Upper lobe of left lung (tissue), 6 donors: ENCODE measurements around the gene BNC1. TPM values are rescaled to one million over a fixed set of nuclear protein-coding genes. Genes with fewer than 3 reads are reported as not detected.
A peak's percentile ranks its signal among the peaks of the same experiment; 100 is the strongest.

Source experiments
- ATAC-seq, 2 donors: fragments of 200-7000 bp; cut with Tn5 transposase; one replicate each; pipeline ENCODE4 v1.9.1; 2022; ENCODE audit warnings: mild to moderate bottlenecking in 2 of 2, moderate library complexity in 2 of 2; ENCODE audit not compliant: low FRiP score in 2 of 2
- DNase-seq, 2 donors: peaks; one replicate each; pipeline ENCODE4 v3.0.0-alpha.2; 2019 to 2020
- H3K27ac ChIP-seq, 4 donors: fragments of 200-600 bp; sonication (generic); one replicate each; pipeline ENCODE4 v1.5.1; 2016 to 2019
- H3K27me3 ChIP-seq, 4 donors: fragments of 200-600 bp; sonication (generic); one replicate each; pipeline ENCODE4 v1.5.1; 2017 to 2019
- H3K36me3 ChIP-seq, 4 donors: fragments of 200-600 bp; sonication (generic); one replicate each; pipeline ENCODE4 v1.5.1; 2016 to 2019
- H3K4me1 ChIP-seq, 4 donors: fragments of 200-600 bp; sonication (generic); one replicate each; pipeline ENCODE4 v1.5.1; 2018 to 2019
- H3K4me3 ChIP-seq, 4 donors: fragments of 200-600 bp; sonication (generic); one replicate each; pipeline ENCODE4 v1.5.1; 2017 to 2019; ENCODE audit warnings: mild to moderate bottlenecking in 2 of 4, moderate library complexity in 1 of 4
- H3K9me3 ChIP-seq, 4 donors: fragments of 200-600 bp; sonication (generic); one replicate each; pipeline ENCODE4 v1.5.1; 2018 to 2019
- EP300 ChIP-seq, 4 donors: sonication (generic); formaldehyde crosslinking; IDR thresholded peaks; one replicate each; pipeline ENCODE4 v1.5.1; 2017; ENCODE audit warnings: antibody characterized with exemption in 4 of 4, control low read depth in 2 of 4
- POLR2A ChIP-seq, 4 donors: fragments of 450-650 bp; IDR thresholded peaks; one replicate each; pipeline ENCODE4 v1.5.1; 2016 to 2017; ENCODE audit warnings: antibody characterized with exemption in 4 of 4, mild to moderate bottlenecking in 2 of 4
- POLR2AphosphoS5 ChIP-seq, 2 donors: sonication (generic); formaldehyde crosslinking; IDR thresholded peaks; one replicate each; pipeline ENCODE4 v1.5.1; 2017; ENCODE audit warnings: antibody characterized with exemption in 2 of 2
- WGBS, 2 donors: methylation state at CpG; one replicate each; pipeline ENCODE4 v1.1.5; 2017 to 2018; 5-methylcytosine and 5-hydroxymethylcytosine counted together
- total RNA-seq, 6 donors: library from RNA; depleted of rRNA in 4 of 6; stranded (reverse); fragments of >200 nt in 4 of 6; gene quantifications; one replicate each; pipeline versions ENCODE4 v1.1.0 to v1.2.1, GENCODE V29; 2016 to 2021
- TF ChIP-seq, protein P1 (sequence below), 6 experiments: fragments of 450-650 bp in 4 of 6; fragments of 200-600 bp in 2 of 6; sonication (generic) in 2 of 6; IDR thresholded peaks; one replicate each; pipeline ENCODE4 v1.5.1; 2016 to 2019; ENCODE audit warnings: antibody characterized with exemption in 6 of 6
- donor health status: DM: no; HTN: no; CAD: no; lungs with moderate emphysema.
- donor health status: DM: no; HTN: yes; CAD: no; lungs with severe emphysema.

Gene BNC1
- total RNA-seq, 6 donors from 2014 or later = 0.07 to 0.31 (median 0.15) TPM; not detected in 3

DNA sequence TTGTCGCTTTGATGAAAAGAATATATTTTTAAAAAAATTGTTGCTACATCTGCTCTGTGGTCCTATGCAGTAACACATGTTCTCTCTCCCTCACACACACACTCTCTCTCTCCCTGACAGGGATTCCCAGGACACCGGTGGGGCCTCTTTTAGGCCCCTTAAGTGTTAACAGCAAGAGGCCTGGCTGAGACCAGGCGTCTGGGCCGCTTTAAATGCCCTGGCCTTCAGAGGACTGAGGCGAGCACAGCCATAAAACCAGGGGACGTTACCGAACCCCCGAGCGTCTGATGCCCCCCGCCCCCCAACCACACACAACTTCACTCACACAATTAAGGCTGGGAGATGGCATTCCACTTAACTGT lies 1.7 kb downstream of the BNC1 start:
- no peak for TF ChIP-seq POLR2A (IDR thresholded peaks at IDR 0.05)
- no peak for TF ChIP-seq POLR2AphosphoS5 (IDR thresholded peaks at IDR 0.05)
- TF ChIP-seq, protein P1, sequence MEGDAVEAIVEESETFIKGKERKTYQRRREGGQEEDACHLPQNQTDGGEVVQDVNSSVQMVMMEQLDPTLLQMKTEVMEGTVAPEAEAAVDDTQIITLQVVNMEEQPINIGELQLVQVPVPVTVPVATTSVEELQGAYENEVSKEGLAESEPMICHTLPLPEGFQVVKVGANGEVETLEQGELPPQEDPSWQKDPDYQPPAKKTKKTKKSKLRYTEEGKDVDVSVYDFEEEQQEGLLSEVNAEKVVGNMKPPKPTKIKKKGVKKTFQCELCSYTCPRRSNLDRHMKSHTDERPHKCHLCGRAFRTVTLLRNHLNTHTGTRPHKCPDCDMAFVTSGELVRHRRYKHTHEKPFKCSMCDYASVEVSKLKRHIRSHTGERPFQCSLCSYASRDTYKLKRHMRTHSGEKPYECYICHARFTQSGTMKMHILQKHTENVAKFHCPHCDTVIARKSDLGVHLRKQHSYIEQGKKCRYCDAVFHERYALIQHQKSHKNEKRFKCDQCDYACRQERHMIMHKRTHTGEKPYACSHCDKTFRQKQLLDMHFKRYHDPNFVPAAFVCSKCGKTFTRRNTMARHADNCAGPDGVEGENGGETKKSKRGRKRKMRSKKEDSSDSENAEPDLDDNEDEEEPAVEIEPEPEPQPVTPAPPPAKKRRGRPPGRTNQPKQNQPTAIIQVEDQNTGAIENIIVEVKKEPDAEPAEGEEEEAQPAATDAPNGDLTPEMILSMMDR (IDR thresholded peaks at IDR 0.05) = no peak
- TF ChIP-seq EP300 (IDR thresholded peaks at IDR 0.05) = no peak
- no peak overlapping the region for H3K27ac ChIP-seq
- no peak for DNase-seq
- peaks cover 0 to 37% (median 14%) of the 10 kb centered on the region in 4 donors for H3K27me3 ChIP-seq
- ATAC-seq = no peak
- peak overlapping the region in 2 of 4 donors; percentile 33 to 46 for H3K4me3 ChIP-seq
- H3K9me3 ChIP-seq = no peaks in the 10 kb centered on the region
- H3K36me3 ChIP-seq = no peaks in the 10 kb centered on the region
- peaks cover 10 to 23% (median 13%) of the 10 kb centered on the region in 4 donors for H3K4me1 ChIP-seq
- WGBS, 2 donors = 12 to 18% methylated on average over 9 to 10 of the region's 10 CpGs

DNA sequence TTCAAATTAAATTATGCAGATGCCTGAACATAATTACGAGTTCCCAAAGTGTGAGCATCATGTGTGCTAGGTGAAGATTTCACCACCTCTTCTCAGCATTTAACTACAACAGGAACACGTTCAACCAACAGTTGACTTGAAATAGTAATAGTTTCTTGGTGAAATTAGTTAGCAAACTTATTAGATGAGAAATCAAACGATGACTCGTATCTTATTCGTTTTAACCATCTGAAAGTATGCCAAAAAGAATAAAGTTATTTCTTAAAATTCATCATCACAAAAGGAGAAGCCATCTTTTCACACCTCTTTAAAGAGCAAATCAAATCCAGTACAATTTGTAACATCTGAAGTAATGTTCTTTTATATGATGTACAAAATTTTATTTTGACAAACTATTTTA lies 2.3 kb downstream of the BNC1 start:
- Histone ChIP-seq H3K27ac (no peak overlapping the region), H3K9me3 (no peaks in the 10 kb centered on the region), H3K36me3 (no peaks in the 10 kb centered on the region), H3K27me3 (peaks cover 0 to 37% (median 14%) of the 10 kb centered on the region in 4 donors), H3K4me1 (peaks cover 10 to 23% (median 13%) of the 10 kb centered on the region in 4 donors), H3K4me3 (no peak overlapping the region)
- WGBS, 2 donors = 81 to 84% methylated on average over 5 of the region's 5 CpGs
- no peak for TF ChIP-seq POLR2A (IDR thresholded peaks at IDR 0.05)
- TF ChIP-seq, protein P1 (IDR thresholded peaks at IDR 0.05) = no peak
- no peak for TF ChIP-seq POLR2AphosphoS5 (IDR thresholded peaks at IDR 0.05)
- no peak for TF ChIP-seq EP300 (IDR thresholded peaks at IDR 0.05)
- no peak for DNase-seq
- no peak for ATAC-seq

DNA sequence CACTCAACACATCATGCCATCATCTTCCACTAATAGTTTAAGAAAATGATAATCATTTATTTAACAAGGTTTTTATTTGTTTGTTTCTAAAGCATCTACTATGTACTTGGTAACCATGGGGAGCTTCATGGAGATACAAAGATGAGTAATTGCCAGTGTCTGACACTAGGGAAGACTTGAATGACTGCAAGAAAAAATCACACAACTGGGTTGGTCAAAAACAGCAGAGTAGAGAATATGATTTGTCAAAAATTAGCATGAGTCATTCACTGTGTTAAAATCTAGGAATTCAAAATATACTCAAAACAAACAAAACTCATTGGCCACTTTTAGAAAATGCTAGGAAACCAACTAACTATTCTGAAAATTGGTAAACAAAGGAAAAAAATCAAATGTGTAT lies 6.3 kb downstream of the BNC1 start:
- Histone ChIP-seq H3K27ac (no peak overlapping the region), H3K27me3 (peaks cover 0 to 15% (median 3%) of the 10 kb centered on the region in 4 donors), H3K9me3 (no peaks in the 10 kb centered on the region), H3K4me3 (no peak overlapping the region), H3K4me1 (peaks cover 0 to 5% (median 2%) of the 10 kb centered on the region in 4 donors), H3K36me3 (no peaks in the 10 kb centered on the region)
- no peak for ATAC-seq
- no peak for TF ChIP-seq POLR2A (IDR thresholded peaks at IDR 0.05)
- TF ChIP-seq EP300 (IDR thresholded peaks at IDR 0.05) = no peak
- TF ChIP-seq, protein P1 (IDR thresholded peaks at IDR 0.05) = no peak
- TF ChIP-seq POLR2AphosphoS5 (IDR thresholded peaks at IDR 0.05) = no peak
- no peak for DNase-seq

DNA sequence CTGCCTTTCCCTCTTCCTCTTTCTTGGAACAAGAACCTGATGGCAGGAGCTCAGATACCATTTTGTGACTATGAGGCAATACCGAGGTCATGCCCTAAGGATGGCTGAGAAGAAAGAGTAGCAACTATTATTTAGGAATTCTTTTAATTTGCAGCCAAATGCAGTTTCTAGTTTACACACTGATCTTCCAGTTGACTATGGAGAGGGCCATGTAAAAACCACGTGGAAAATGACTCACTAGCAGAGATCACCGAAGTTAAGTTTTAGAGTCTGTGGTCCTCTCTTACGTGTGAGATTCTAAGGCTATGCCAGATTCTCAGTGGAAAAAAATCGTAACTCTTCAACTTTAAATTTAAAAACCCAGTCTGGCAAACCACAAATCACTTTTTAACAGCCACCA lies 7.8 kb downstream of the BNC1 start:
- no peak for DNase-seq
- Histone ChIP-seq H3K27me3 (peaks cover 0 to 4% (median 0%) of the 10 kb centered on the region in 4 donors), H3K4me1 (no peaks in the 10 kb centered on the region), H3K27ac (no peak overlapping the region), H3K9me3 (no peaks in the 10 kb centered on the region), H3K4me3 (no peak overlapping the region), H3K36me3 (no peaks in the 10 kb centered on the region)
- ATAC-seq = no peak
- 80 to 86% methylated on average over 5 of the region's 5 CpGs for WGBS, 2 donors
- TF ChIP-seq, protein P1 (IDR thresholded peaks at IDR 0.05) = no peak
- TF ChIP-seq EP300 (IDR thresholded peaks at IDR 0.05) (no peak), POLR2A (IDR thresholded peaks at IDR 0.05) (no peak), POLR2AphosphoS5 (IDR thresholded peaks at IDR 0.05) (no peak)

DNA sequence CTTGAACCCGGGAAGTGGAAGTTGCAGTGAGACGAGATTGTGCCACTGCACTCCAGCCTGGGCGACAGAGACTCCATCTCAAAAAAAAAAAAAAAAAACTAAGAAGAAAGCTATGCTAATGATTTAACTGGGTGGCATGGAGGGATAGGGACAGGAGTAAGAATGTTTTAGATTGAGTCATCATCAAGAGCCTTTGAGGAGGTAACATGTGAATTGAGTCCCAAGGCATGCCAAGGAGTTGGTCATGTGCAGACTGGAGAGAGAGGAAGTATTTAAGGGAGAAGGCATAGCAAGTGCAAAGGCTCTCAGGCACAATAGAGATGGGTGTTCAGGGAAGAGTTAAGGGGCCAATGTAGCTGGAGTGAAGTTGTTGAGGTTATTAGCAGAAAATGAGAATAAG lies 9.1 kb downstream of the BNC1 start:
- Histone ChIP-seq H3K27ac (no peak overlapping the region), H3K9me3 (no peaks in the 10 kb centered on the region), H3K27me3 (peaks cover 0 to 4% (median 0%) of the 10 kb centered on the region in 4 donors), H3K4me1 (no peaks in the 10 kb centered on the region), H3K36me3 (no peaks in the 10 kb centered on the region), H3K4me3 (no peak overlapping the region)
- TF ChIP-seq, protein P1 (IDR thresholded peaks at IDR 0.05) = no peak
- TF ChIP-seq EP300 (IDR thresholded peaks at IDR 0.05) (no peak), POLR2AphosphoS5 (IDR thresholded peaks at IDR 0.05) (no peak), POLR2A (IDR thresholded peaks at IDR 0.05) (no peak)
- no peak for ATAC-seq
- no peak for DNase-seq
- WGBS, 2 donors = 78 to 94% methylated on average over 3 of the region's 3 CpGs
